H9 (cell line): ENCODE measurements around the gene LOXHD1. TPM values are rescaled to one million over a fixed set of nuclear protein-coding genes. Genes with fewer than 3 reads are reported as not detected.

Experiments
- DNase-seq: peaks from one replicate; pipeline ENCODE4 v3.0.0-alpha.2; 2017
- H2AFZ ChIP-seq: one replicate; pipeline ENCODE4 v1.6.1; 2013; ENCODE audit warnings: mild to moderate bottlenecking, low read length, control low read depth, moderate library complexity
- H2AK5ac ChIP-seq: 2 replicates; pipeline ENCODE4 v1.6.1; 2013; ENCODE audit warnings: low read length, control low read depth, mixed read lengths; ENCODE audit not compliant: insufficient read length
- H2BK120ac ChIP-seq: one replicate; pipeline ENCODE4 v1.6.1; 2013; ENCODE audit warnings: low read depth, mild to moderate bottlenecking, low read length, control low read depth, inconsistent platforms; ENCODE audit not compliant: poor library complexity, severe bottlenecking
- H2BK12ac ChIP-seq: 2 replicates; pipeline ENCODE4 v1.6.1; 2013; ENCODE audit warnings: low read length, control low read depth, mixed read lengths, low read depth; ENCODE audit not compliant: insufficient read length
- H2BK15ac ChIP-seq: 2 replicates; pipeline ENCODE4 v1.6.1; 2013; ENCODE audit warnings: low read depth, low read length, control low read depth
- H2BK20ac ChIP-seq: one replicate; pipeline ENCODE4 v1.6.1; 2013; ENCODE audit warnings: low read depth, mild to moderate bottlenecking, low read length, control low read depth, inconsistent platforms; ENCODE audit not compliant: poor library complexity, severe bottlenecking
- H2BK5ac ChIP-seq: 2 replicates; pipeline ENCODE4 v1.6.1; 2013; ENCODE audit warnings: low read length, control low read depth, mixed read lengths; ENCODE audit not compliant: insufficient read length
- H3K14ac ChIP-seq: 2 replicates; pipeline ENCODE4 v1.6.1; 2013; ENCODE audit warnings: low read length, control low read depth; ENCODE audit not compliant: insufficient read depth
- H3K18ac ChIP-seq: 2 replicates; pipeline ENCODE4 v1.6.1; 2013; ENCODE audit warnings: low read depth, mild to moderate bottlenecking, mixed read lengths, low read length, control low read depth; ENCODE audit not compliant: insufficient read length
- H3K23ac ChIP-seq: 2 replicates; pipeline ENCODE4 v1.6.1; 2013; ENCODE audit warnings: low read length, control low read depth, mixed read lengths, low read depth; ENCODE audit not compliant: insufficient read length
- H3K23me2 ChIP-seq: 2 replicates; pipeline ENCODE4 v1.6.1; 2013; ENCODE audit warnings: low read depth, mild to moderate bottlenecking, mixed read lengths, low read length, control low read depth; ENCODE audit not compliant: insufficient read length, poor library complexity, severe bottlenecking
- H3K27ac ChIP-seq: 2 replicates; pipeline ENCODE4 v1.5.1; 2013; ENCODE audit warnings: low read length, control low read depth, mixed read lengths, low read depth; ENCODE audit not compliant: insufficient read length
- H3K27me3 ChIP-seq: 2 replicates; pipeline ENCODE4 v1.6.1; 2013; ENCODE audit warnings: low read length, control low read depth, inconsistent platforms; ENCODE audit not compliant: insufficient read depth
- H3K4ac ChIP-seq: 2 replicates; pipeline ENCODE4 v1.6.1; 2013; ENCODE audit warnings: low read depth, mild to moderate bottlenecking, control low read depth, inconsistent platforms, low read length, moderate library complexity
- H3K4me1 ChIP-seq: 2 replicates; pipeline ENCODE4 v1.6.1; 2013; ENCODE audit warnings: low read length, control low read depth, inconsistent platforms; ENCODE audit not compliant: insufficient read depth
- H3K4me2 ChIP-seq: 2 replicates; pipeline ENCODE4 v1.6.1; 2013; ENCODE audit warnings: low read length, control low read depth, mixed read lengths; ENCODE audit not compliant: insufficient read length, insufficient read depth
- H3K56ac ChIP-seq: 2 replicates; pipeline ENCODE4 v1.6.1; 2013; ENCODE audit warnings: low read depth, mild to moderate bottlenecking, mixed read lengths, low read length, control low read depth; ENCODE audit not compliant: insufficient read length
- H3K79me1 ChIP-seq: 2 replicates; pipeline ENCODE4 v1.6.1; 2013; ENCODE audit warnings: low read depth, mild to moderate bottlenecking, moderate library complexity, low read length, control low read depth, inconsistent platforms; ENCODE audit not compliant: insufficient read depth, poor library complexity, severe bottlenecking
- H3K79me2 ChIP-seq: 2 replicates; pipeline ENCODE4 v1.6.1; 2013; ENCODE audit warnings: low read length, control low read depth, inconsistent platforms; ENCODE audit not compliant: insufficient read depth
- H3K9ac ChIP-seq: 2 replicates; pipeline ENCODE4 v1.6.1; 2013; ENCODE audit warnings: low read length, control low read depth, mixed read lengths; ENCODE audit not compliant: insufficient read length; ENCODE audit errors: extremely low read depth
- H3K9me3 ChIP-seq: one replicate; pipeline ENCODE4 v1.6.1; 2013; ENCODE audit warnings: low read depth, low read length, inconsistent platforms; ENCODE audit not compliant: control insufficient read depth
- H3T11ph ChIP-seq: one replicate; pipeline ENCODE4 v1.6.1; 2013; ENCODE audit warnings: mild to moderate bottlenecking, low read length, control low read depth, inconsistent platforms
- H4K20me1 ChIP-seq: one replicate; pipeline ENCODE4 v1.6.1; 2013; ENCODE audit not compliant: control insufficient read depth, insufficient read length, insufficient read depth
- H4K5ac ChIP-seq: 2 replicates; pipeline ENCODE4 v1.6.1; 2013; ENCODE audit warnings: low read depth, mild to moderate bottlenecking, mixed read lengths, low read length, control low read depth; ENCODE audit not compliant: insufficient read length
- H4K8ac ChIP-seq: replicated peaks from 2 replicates; pipeline ENCODE4 v1.6.1; 2013; ENCODE audit warnings: low read length, control low read depth, mixed read lengths, low read depth; ENCODE audit not compliant: insufficient read length
- H4K91ac ChIP-seq: 2 replicates; pipeline ENCODE4 v1.6.1; 2013; ENCODE audit warnings: low read depth, mild to moderate bottlenecking, moderate library complexity, mixed read lengths, low read length, control low read depth; ENCODE audit not compliant: insufficient read length
- H3K27ac Mint-ChIP-seq, 3 experiments: 2 replicates in 2 of 3; 3 replicates in 1 of 3; pipeline ENCODE4 v1.8.0; 2020 to 2021; ENCODE audit warnings: mixed read lengths in 3 of 3, mild to moderate bottlenecking in 1 of 3, moderate library complexity in 1 of 3
- H3K27me3 Mint-ChIP-seq: 2 replicates; pipeline ENCODE4 v1.8.0; 2021; ENCODE audit warnings: low read depth, mild to moderate bottlenecking, moderate library complexity, mixed read lengths
- H3K36me3 Mint-ChIP-seq, 3 experiments: 2 replicates in 2 of 3; 3 replicates in 1 of 3; pipeline ENCODE4 v1.8.0; 2020 to 2021; ENCODE audit warnings: low read depth in 3 of 3, mixed read lengths in 3 of 3; ENCODE audit not compliant: insufficient read depth in 1 of 3
- H3K4me1 Mint-ChIP-seq, 2 experiments: 2 replicates each; pipeline ENCODE4 v1.8.0; 2020; ENCODE audit warnings: mixed read lengths in 2 of 2
- H3K4me3 Mint-ChIP-seq, 2 experiments: 2 replicates in 1 of 2; 3 replicates in 1 of 2; pipeline ENCODE4 v1.8.0; 2020 to 2021; ENCODE audit warnings: mild to moderate bottlenecking in 2 of 2, mixed read lengths in 2 of 2, moderate library complexity in 1 of 2
- H3K9me3 Mint-ChIP-seq, 2 experiments: 2 replicates in 1 of 2; 3 replicates in 1 of 2; pipeline ENCODE4 v1.8.0; 2020; ENCODE audit warnings: mild to moderate bottlenecking in 2 of 2, mixed read lengths in 2 of 2, moderate library complexity in 1 of 2
- CTCF ChIP-seq: fragments of 200-600 bp; sonication (generic); conservative IDR thresholded peaks from 3 replicates; pipeline ENCODE4 v1.8.0; 2021; ENCODE audit warnings: antibody characterized with exemption, mild to moderate bottlenecking
- WGBS: extraction: QIAGEN DNeasy Blood & Tissue Kit; methylation state at CpG from one replicate; pipeline ENCODE4 v1.1.7; 2013; ENCODE audit warnings: missing lambda C conversion rate, low lambda C conversion rate, mixed read lengths; ENCODE audit not compliant: insufficient read length; ENCODE audit errors: extremely low coverage; 5-methylcytosine and 5-hydroxymethylcytosine counted together
- total RNA-seq: library from RNA; stranded (reverse); gene quantifications from 2 replicates; pipeline ENCODE4 v1.2.1, GENCODE V29; 2021

The LOXHD1 gene
- total RNA-seq, 1 experiment from 2014 or later, result 0.07 TPM

- H4K20me1 ChIP-seq, result peaks cover 4% of the 10 kb centered on the region
- no peak overlapping the region for H3K14ac ChIP-seq
- no peak for DNase-seq
- no CpG with 5 or more reads among the region's 9 CpGs for whole genome bisulfite sequencing
- no peaks in the 10 kb centered on the region for H3K23me2 ChIP-seq
- no peak overlapping the region for H3T11ph ChIP-seq
- no peak overlapping the region for H3K9ac ChIP-seq
- Mint-ChIP-seq H3K36me3 (no peaks in the 10 kb centered on the region), H3K27me3 (peaks cover 4% of the 10 kb centered on the region; the same call in 1 of the 2 replicates), H3K27ac (no peak overlapping the region), H3K4me1 (peaks cover 14 to 18% of the 10 kb centered on the region in 2 experiments), H3K4me3 (no peak overlapping the region), H3K9me3 (no peaks in the 10 kb centered on the region)
- H2AFZ ChIP-seq, result no peak overlapping the region
- no peaks in the 10 kb centered on the region for H3K9me3 ChIP-seq
- H2BK12ac ChIP-seq, result no peak overlapping the region
- no peak overlapping the region for H3K18ac ChIP-seq
- no peak overlapping the region for H3K27ac ChIP-seq
- TF ChIP-seq CTCF, result no peak
- H3K23ac ChIP-seq, result no peak overlapping the region
- H4K91ac ChIP-seq, result no peak overlapping the region
- H3K4ac ChIP-seq, result no peak overlapping the region
- H4K8ac ChIP-seq, result no peak overlapping the region
- no peaks in the 10 kb centered on the region for H3K27me3 ChIP-seq
- H2BK5ac ChIP-seq, result no peak overlapping the region
- no peak overlapping the region for H2BK20ac ChIP-seq
- no peak overlapping the region for H2AK5ac ChIP-seq
- no peak overlapping the region for H4K5ac ChIP-seq
- H3K56ac ChIP-seq, result no peak overlapping the region
- H3K4me1 ChIP-seq, result peaks cover 4% of the 10 kb centered on the region; the same call in 1 of the 2 replicates
- no peaks in the 10 kb centered on the region for H3K79me2 ChIP-seq
- no peaks in the 10 kb centered on the region for H3K79me1 ChIP-seq
- H2BK15ac ChIP-seq, result no peak overlapping the region
- no peak overlapping the region for H2BK120ac ChIP-seq
- H3K4me2 ChIP-seq, result no peak overlapping the region
Observed at GRCh38 chr18:46559296-46559695, 97.7 kb downstream of the LOXHD1 start.
